Measurements from ENCODE around the gene TEDC2. TPM values are rescaled to one million over a fixed set of nuclear protein-coding genes. Genes with fewer than 3 reads are reported as not detected.

Gene TEDC2
- total RNA-seq, 4 donors from 2014 or later: 0.44 to 1.7 (median 0.51) TPM; not detected in 1

- no peak for TF ChIP-seq CTCF (IDR thresholded peaks at IDR 0.05; ENCODE audit: low read depth)
Observed at GRCh38 chr16:2472488-2472864, 12.6 kb downstream of the TEDC2 start.

- TF ChIP-seq CTCF (IDR thresholded peaks at IDR 0.05; ENCODE audit: low read depth): no peak
Observed at GRCh38 chr16:2472885-2473445, 13.1 kb downstream of the TEDC2 start.

- TF ChIP-seq CTCF (IDR thresholded peaks at IDR 0.05; ENCODE audit: low read depth): no peak
Observed at GRCh38 chr16:2473446-2473926, 13.6 kb downstream of the TEDC2 start.

- TF ChIP-seq CTCF (IDR thresholded peaks at IDR 0.05; ENCODE audit: low read depth): no peak
Observed at GRCh38 chr16:2473999-2474876, 14.3 kb downstream of the TEDC2 start.

- TF ChIP-seq CTCF (IDR thresholded peaks at IDR 0.05; ENCODE audit: low read depth): no peak
Observed at GRCh38 chr16:2474877-2475412, 15.0 kb downstream of the TEDC2 start, which contains the start of gene TBC1D24. TBC1D24 (plus strand) TSS chr16:2475127; CDS start chr16:2496149, 21,022 bp downstream.

- TF ChIP-seq CTCF (IDR thresholded peaks at IDR 0.05; ENCODE audit: low read depth): no peak
Observed at GRCh38 chr16:2475413-2476344, 15.8 kb downstream of the TEDC2 start.
